DLD1 (cell line): ENCODE data around the gene DGCR2.

ENCODE experiments used
- in situ Hi-C: cut with HindIII; loops from 2 replicates; pipeline ENCODE4 v1.10.0; 2017; ENCODE audit warnings: low sequenced_read_pairs

Gene DGCR2

DNA sequence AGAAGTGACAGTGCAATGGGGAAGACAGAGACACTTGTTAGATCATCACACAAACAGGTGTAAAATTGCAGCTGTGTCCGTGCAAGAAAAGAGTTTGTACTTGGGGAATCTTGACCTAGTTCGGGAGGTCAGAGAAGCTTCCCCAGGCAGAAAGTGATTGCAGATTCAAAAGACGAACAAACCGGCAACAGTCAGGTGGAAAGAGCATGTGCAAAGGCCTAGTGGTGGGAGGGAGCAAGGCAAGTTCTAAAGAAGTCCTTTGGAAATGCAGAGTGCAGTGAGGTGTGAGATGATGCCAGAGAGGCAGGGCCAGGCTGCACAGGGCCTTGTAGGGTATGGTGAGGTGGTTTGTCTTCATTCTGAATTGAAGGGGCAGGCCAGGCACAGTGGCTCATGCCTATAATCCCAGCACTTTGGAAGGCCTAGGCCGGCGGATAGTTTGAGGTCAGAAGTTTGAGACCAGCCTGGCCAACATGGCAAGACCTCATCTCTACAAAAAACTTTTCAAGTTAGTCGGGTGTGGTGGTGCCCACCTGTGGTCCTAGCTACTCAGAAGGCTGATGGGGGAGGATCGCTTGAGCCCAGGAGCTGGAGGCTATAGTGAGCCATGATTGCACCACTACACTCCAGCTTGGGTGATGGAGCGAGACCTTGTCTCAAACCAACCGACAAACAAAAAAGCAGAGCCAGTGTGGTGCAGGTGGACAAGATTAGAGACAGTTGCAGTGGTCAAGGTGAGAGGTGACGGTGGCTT is 24.2 kb upstream of the DGCR2 start:
- in situ Hi-C loops = no loop called here

- in situ Hi-C loops = no loop called here
Measured at GRCh38 chr22:19143967-19144400, 21.8 kb upstream of the DGCR2 start.

DNA sequence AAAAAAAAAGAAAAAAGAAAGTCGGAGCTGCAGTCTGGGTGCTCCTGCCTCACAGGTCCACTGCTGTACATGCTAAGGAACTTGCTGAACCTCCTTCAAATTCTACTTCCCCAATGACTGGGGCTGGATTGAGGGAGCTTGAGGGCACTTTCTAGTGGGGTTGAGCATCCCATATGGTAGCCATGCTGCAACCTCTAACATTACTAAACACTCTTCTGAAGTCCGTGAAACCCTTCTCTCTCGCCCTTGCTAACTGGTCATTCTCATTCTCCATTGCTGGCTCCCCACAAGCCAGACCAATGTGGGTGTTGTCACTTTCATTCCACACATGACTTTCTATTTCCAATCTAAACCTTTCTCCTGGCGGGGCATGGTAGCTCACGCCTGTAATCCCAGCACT is 21.0 kb upstream of the DGCR2 start:
- in situ Hi-C loops = no loop called here

- in situ Hi-C loops = no loop called here
Measured at GRCh38 chr22:19142394-19142793, 20.2 kb upstream of the DGCR2 start.

DNA sequence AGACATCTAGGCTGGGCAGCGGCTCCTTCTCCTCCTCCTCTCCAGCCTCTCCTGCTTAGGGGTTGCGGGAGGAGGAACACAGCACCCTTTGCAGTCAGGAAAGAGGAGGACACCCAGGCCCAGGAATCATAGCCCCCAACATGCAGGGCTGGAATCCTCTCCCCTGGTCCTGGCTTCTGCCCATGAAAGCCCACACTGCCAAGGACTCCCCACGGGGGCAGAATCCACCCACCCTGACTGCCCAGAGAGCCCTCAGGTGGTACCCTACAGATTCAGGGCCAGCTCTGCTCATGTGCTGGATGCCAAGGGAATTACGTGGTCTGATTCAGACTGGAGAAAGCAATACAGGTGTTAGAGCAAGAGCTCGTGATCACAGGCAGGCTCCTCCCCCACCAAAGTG is 17.8 kb upstream of the DGCR2 start:
- in situ Hi-C loops = no loop called here

GRCh38 chr22:19139001-19139356 is 16.8 kb upstream of the DGCR2 start:
- in situ Hi-C loops = no loop called here

GRCh38 chr22:19138217-19139000 is 16.2 kb upstream of the DGCR2 start:
- in situ Hi-C loops = no loop called here

DNA sequence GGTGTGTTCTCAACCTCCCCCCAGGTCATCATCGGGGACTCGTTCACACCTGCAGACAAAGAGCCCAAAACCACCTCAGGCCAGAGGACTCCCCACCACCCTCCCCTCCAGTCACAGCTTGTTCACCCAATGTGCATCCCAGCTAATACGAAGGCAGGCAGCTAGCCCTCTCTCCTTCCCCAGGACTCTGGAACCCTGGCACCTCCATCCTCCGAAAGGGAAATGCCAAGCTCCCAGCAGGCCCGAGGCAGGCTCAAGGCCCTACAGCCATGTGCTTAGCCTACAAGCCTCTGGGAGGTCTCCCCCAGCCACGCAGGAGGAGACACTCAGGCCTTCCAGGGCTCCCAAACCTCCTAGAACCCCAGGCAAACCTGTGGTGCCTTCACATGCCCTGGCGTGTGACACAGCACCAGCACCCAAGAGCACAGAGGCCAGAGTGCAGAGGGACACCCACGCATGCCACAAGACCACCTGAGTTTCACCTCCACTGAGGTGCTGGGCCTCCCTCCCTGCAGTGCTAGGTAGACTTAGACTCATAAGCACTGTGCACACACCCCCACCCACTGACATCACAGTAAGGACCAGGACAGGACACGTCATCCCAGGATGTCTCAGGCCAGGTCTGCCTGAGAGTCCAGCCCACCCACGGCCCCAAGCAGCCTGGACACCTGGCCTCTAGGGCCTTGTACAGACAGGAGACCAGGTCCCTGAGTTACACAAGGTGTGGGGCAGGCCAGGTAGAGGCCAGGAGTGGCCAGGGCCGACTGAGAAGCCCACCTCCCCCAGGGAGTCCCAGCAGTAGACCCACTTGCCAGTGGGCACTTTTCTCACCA is 15.4 kb upstream of the DGCR2 start:
- in situ Hi-C loops = no loop called here

DNA sequence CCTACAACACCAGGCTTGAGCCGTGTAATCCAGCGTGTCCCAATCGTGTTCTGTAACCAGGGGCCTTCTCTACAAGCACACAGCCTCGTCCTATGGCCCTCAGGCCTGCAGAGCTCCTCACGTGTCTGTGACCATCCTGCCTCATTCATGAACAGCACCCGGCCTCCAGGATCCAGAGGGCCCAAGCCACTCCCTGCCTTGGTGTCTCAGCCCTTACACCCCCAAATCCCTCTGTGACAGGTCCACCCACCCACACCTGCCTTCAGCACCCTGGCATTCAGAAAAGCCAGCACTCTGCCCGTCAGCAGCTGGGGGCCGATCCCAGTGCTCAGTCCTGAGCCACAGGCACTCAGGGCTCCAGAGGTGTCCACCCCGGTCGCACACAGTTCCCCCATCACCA is 14.7 kb upstream of the DGCR2 start:
- in situ Hi-C loops = no loop called here

DNA sequence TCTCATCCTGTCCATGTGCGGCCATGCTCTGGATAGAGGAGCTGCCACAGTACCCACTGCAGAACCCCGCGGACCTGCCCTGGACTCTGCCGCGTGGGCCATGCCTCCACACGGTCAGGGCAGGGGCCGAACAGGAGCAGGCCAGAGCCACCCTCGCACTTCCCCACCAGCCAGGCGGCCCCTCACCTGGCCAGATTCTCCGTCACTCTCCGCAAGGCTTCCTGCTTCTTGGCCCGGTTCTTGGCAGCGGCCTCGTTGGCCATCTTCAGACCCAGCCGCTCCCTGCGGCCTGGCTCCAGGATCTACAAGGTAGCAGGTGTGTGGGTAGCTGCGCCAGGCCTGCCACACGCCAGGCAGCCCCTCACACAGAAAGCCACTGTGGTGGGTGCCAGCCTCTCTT is 12.7 kb upstream of the DGCR2 start:
- in situ Hi-C loops = no loop called here

- in situ Hi-C loops = no loop called here
Measured at GRCh38 chr22:19134176-19134831, 12.1 kb upstream of the DGCR2 start.

DNA sequence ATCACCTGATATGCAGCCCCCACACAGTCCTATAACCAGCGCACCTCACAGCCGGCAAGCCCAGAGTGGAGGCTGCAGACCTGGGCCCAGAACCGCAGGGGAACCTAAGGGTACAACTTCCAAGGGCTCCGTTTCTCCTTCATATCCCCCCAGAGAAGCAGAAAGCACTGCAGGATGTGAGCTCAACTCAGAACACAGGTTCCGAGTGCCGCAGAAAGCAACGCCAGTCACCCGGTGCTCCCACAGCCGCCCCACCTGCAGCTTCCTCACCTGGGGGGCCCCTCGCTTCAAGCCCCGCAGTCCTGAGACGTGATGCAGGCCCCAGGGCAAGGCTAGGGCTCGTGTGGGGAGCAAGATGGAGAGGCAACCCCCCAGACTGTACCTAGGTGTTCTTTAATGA is 11.3 kb upstream of the DGCR2 start:
- in situ Hi-C loops = no loop called here

DNA sequence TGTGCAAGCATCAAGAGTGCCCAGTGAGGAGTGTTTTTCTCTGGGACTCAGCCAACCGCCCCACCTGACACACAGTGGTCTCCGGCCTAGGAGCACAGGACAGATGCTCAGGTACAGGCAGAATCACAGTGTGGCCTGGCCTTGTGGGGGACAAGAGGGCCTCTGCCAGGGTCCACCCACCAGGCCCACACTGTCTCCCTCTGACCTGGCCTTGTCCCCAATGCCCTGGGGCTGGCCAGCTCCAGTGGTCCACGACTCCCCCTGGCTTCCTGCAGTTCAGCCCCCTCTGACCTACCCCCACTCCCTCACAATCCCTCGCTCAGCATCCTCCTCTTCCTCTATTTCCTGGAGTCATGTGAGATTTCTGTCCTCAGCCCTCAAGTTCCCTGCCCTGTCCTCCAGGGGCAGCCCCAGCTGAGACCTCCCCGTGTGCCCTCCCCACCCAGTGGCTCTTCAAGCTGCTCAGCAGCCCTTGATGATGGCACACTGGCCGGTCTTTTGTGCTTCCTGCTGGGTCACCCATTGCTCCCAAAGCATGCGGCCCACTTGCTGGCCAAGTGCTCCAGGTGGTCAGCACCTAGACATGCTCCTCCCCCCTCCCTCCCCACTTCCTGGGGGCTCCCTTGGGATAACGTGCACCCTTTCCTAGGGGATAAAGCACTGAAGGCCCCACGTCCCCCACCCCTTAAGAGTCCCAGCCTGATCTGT is 10.6 kb upstream of the DGCR2 start:
- in situ Hi-C loops = no loop called here

DNA sequence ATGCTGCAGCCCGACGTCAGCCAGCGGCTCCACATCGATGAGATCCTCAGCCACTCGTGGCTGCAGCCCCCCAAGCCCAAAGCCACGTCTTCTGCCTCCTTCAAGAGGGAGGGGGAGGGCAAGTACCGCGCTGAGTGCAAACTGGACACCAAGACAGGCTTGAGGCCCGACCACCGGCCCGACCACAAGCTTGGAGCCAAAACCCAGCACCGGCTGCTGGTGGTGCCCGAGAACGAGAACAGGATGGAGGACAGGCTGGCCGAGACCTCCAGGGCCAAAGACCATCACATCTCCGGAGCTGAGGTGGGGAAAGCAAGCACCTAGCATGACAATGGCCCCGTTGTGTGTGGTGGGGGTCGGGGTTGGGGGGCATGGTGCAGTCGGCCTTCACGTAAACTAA is 9.9 kb upstream of the DGCR2 start:
- in situ Hi-C loops = no loop called here

DNA sequence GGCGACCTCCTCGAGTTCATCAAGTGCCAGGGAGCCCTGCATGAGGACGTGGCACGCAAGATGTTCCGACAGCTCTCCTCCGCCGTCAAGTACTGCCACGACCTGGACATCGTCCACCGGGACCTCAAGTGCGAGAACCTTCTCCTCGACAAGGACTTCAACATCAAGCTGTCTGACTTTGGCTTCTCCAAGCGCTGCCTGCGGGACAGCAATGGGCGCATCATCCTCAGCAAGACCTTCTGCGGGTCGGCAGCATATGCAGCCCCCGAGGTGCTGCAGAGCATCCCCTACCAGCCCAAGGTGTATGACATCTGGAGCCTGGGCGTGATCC is 9.4 kb upstream of the DGCR2 start:
- in situ Hi-C loops = no loop called here

DNA sequence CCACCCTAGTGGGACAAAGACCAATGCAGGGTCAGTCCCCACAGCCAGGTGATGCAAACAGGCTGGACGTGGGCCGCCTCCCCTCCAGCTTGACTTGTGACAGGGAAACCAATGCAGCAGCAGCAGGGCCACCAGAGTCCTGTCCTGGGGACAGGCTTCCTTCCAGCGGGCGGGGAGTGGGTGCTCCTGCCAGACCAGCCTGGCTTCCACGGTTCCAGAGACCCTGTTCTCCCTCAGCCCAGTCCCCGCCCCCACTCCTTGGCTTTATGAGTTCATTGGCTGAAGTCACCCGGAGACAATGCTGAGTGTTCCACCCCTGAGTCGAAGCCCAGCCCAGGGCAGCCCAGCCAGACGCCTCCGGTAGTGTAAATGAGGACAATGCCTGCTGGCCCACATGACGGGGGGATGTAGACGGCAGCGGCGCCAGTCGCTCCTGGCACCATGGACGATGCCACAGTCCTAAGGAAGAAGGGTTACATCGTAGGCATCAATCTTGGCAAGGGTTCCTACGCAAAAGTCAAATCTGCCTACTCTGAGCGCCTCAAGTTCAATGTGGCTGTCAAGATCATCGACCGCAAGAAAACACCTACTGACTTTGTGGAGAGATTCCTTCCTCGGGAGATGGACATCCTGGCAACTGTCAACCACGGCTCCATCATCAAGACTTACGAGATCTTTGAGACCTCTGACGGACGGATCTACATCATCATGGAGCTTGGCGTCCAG is 8.9 kb upstream of the DGCR2 start, which contains the start of gene TSSK2:
TSS of gene TSSK2 (plus strand) at position 350 of the 726 bp plus-strand sequence. CDS start at position 442, 92 bp downstream.
- in situ Hi-C loops = no loop called here

DNA sequence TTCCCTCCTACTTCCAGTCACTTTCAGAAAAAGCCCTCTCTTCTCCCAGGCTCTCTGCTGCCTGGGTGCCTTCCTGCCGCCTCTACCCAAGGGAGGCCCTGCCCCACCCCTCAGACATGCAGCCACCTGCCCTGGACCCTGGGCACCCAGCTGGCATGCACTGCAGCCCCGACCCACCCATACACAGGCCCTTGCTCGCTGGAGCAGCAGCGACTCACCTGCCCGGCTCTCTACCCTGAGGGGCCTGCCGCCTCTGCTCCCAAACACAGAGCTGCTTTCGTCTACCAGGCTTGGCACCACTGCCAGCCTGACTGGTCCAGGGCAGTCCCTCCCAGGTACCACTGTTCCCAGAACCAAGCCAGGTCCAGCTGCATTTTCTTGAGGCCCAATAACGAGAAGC is 7.7 kb upstream of the DGCR2 start:
- in situ Hi-C loops = no loop called here

DNA sequence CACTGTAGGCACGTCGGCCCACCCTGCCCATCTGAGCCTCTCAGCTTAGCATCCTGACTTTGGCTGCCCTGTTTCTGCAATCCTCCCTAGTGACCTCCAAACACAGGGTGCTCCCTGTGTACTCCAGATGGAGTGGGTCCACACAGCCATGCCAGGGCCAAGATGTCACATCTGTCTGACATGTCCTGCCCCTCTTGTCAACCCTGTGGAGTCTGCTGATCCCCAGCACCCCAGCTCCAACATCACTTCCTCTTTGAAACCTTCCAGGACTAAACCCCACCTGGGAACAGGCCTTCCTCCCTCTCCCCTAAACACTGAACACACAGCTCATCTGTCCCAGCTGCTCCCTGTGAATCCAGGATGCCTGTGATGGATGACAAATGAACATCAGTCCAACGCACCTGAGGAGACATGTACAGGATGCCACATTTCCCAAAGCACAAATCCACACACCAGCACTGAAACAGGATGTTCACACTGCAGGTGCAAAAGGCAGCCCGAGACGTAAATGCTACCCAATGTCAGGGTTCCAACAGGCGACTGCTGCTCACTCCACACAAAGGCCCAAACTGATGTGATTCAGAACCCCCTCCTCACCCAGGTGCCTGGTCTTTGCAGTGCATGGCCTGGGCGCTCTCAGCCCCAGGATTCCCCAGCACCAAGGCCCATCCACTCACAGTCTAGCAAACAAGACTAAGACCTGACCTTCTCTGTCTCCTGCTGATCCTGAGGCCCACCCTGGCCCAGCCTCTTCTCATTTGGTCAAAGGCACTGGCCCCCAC is 6.9 kb upstream of the DGCR2 start:
- in situ Hi-C loops = no loop called here

DNA sequence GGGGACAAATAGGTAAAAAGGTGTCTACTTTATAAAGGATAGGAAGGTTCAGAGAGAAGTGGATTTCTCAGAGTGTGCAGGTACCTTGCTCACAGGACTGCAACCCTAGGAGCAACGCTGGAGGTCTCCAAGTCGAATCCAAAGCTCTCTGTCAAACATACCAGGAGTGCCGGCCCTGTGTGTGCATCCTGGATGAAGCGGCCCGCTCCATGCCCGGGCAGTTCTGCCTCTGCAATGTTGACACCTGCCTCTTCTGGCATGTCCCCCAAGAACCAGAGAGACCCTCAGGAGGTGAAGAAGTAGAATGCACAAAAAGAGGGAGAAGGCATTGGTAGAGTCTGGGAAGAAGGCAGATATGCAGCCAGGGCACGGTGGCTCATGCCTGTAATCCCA is 5.8 kb upstream of the DGCR2 start:
- in situ Hi-C loops = no loop called here
